ENCODE measurements around the gene BACH2.
A peak's percentile ranks its signal among the peaks of the same experiment; 100 is the strongest.

- no peak for TF ChIP-seq EZH2 (IDR thresholded peaks at IDR 0.05; ENCODE audit: low read length, missing control alignments)
- TF ChIP-seq, protein P1, sequence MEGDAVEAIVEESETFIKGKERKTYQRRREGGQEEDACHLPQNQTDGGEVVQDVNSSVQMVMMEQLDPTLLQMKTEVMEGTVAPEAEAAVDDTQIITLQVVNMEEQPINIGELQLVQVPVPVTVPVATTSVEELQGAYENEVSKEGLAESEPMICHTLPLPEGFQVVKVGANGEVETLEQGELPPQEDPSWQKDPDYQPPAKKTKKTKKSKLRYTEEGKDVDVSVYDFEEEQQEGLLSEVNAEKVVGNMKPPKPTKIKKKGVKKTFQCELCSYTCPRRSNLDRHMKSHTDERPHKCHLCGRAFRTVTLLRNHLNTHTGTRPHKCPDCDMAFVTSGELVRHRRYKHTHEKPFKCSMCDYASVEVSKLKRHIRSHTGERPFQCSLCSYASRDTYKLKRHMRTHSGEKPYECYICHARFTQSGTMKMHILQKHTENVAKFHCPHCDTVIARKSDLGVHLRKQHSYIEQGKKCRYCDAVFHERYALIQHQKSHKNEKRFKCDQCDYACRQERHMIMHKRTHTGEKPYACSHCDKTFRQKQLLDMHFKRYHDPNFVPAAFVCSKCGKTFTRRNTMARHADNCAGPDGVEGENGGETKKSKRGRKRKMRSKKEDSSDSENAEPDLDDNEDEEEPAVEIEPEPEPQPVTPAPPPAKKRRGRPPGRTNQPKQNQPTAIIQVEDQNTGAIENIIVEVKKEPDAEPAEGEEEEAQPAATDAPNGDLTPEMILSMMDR (conservative IDR thresholded peaks at IDR 0.05 in 1 of 2, IDR thresholded peaks at IDR 0.05 in 1 of 2; ENCODE audit: low read depth in 1 of 2, low read length in 2 of 2), result peak in 1 of 2 donors; percentile 23
Measured at GRCh38 chr6:90284236-90285041, 12.2 kb downstream of the BACH2 start.

Data from fibroblast of lung (primary cell).